ENCODE results near the gene CACNA2D3.

GRCh38 chr3:54649551-54649950, 527.2 kb downstream of the CACNA2D3 start:
- TF ChIP-seq CTCF (conservative IDR thresholded peaks at IDR 0.05; ENCODE audit: low read length) (no peak), EZH2phosphoT487 (IDR thresholded peaks at IDR 0.05; ENCODE audit: borderline replicate concordance, low read depth, low read length) (no peak)
